ENCODE data around the gene ARFGAP3.

Gene ARFGAP3

DNA sequence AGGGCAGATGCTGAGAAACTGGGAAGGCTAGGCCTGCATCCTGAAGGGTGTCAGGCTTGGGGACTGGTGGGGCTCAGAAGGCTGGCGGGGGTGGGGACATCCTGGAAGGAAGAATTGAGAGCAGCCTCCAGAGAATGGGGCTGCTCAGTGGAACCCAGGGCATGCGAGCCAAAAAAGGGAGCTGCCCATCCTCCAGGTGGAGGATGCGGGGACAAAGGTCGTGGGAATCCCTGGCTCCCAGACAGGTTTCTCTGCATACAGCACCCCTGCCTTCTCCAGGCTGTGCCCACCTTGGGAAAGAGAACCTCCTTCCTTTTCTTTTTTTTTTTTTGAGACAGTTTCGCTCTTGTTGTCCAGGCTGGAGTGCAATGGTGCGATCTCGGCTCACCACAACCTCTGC lies 40.9 kb upstream of the ARFGAP3 start:
- no peaks in the 10 kb centered on the region; the same call in 1 of the 2 replicates for H4K20me1 ChIP-seq (ENCODE audit: control insufficient read depth, insufficient read depth, low read depth, low read length)
- H3F3A ChIP-seq (ENCODE audit: control insufficient read depth, insufficient read depth), result peaks cover 6% of the 10 kb centered on the region; the same call in 1 of the 2 replicates
- H3K27ac ChIP-seq (ENCODE audit: low read depth, low read length), result no peak overlapping the region
- peaks cover 33% of the 10 kb centered on the region for H3K4me1 ChIP-seq (ENCODE audit: control insufficient read depth, low read length)
- peaks cover 22% of the 10 kb centered on the region for H3K79me2 ChIP-seq (ENCODE audit: control insufficient read depth, low read length)
- no peak overlapping the region for H3K4me3 ChIP-seq (ENCODE audit: low read length)
- TF ChIP-seq EZH2phosphoT487 (IDR thresholded peaks at IDR 0.05; ENCODE audit: borderline replicate concordance, low read length), result no peak
- no peak for TF ChIP-seq CTCF (IDR thresholded peaks at IDR 0.05; ENCODE audit: low read depth, low read length, poor library complexity, severe bottlenecking)
- no peak overlapping the region for H3K4me2 ChIP-seq (ENCODE audit: low read length)
- peaks cover 3% of the 10 kb centered on the region; the same call in 1 of the 2 replicates for H3K36me3 ChIP-seq (ENCODE audit: control insufficient read depth, low read length)
- H3K9me2 ChIP-seq (replicated peaks; ENCODE audit: control insufficient read depth, low read length), result no peaks in the 10 kb centered on the region
- H3K27me3 ChIP-seq (ENCODE audit: control insufficient read depth, low read length), result no peaks in the 10 kb centered on the region
- H3K9me3 ChIP-seq (ENCODE audit: control insufficient read depth, insufficient read depth, low read length), result no peaks in the 10 kb centered on the region

- peaks cover 8% of the 10 kb centered on the region; the same call in 1 of the 2 replicates for H3K36me3 ChIP-seq (ENCODE audit: control insufficient read depth, low read length)
- peaks cover 41% of the 10 kb centered on the region for H3K4me1 ChIP-seq (ENCODE audit: control insufficient read depth, low read length)
- no peaks in the 10 kb centered on the region for H3K27me3 ChIP-seq (ENCODE audit: control insufficient read depth, low read length)
- H4K20me1 ChIP-seq (ENCODE audit: control insufficient read depth, insufficient read depth, low read depth, low read length), result no peaks in the 10 kb centered on the region
- TF ChIP-seq EZH2phosphoT487 (IDR thresholded peaks at IDR 0.05; ENCODE audit: borderline replicate concordance, low read length) (no peak), CTCF (IDR thresholded peaks at IDR 0.05; ENCODE audit: low read depth, low read length, poor library complexity, severe bottlenecking) (no peak)
- no peaks in the 10 kb centered on the region for H3K9me2 ChIP-seq (replicated peaks; ENCODE audit: control insufficient read depth, low read length)
- H3K4me2 ChIP-seq (ENCODE audit: low read length), result peak overlapping the region; percentile 78
- H3K9me3 ChIP-seq (ENCODE audit: control insufficient read depth, insufficient read depth, low read length), result no peaks in the 10 kb centered on the region
- H3K27ac ChIP-seq (ENCODE audit: low read depth, low read length), result peak overlapping the region; percentile 65
- peaks cover 6% of the 10 kb centered on the region; the same call in 1 of the 2 replicates for H3F3A ChIP-seq (ENCODE audit: control insufficient read depth, insufficient read depth)
- peak overlapping the region; percentile 59 for H3K4me3 ChIP-seq (ENCODE audit: low read length)
- H3K79me2 ChIP-seq (ENCODE audit: control insufficient read depth, low read length), result peaks cover 22% of the 10 kb centered on the region
Observed at GRCh38 chr22:42895541-42895981, 38.5 kb upstream of the ARFGAP3 start.

- peaks cover 8% of the 10 kb centered on the region; the same call in 1 of the 2 replicates for H3K36me3 ChIP-seq (ENCODE audit: control insufficient read depth, low read length)
- no peaks in the 10 kb centered on the region for H3K9me3 ChIP-seq (ENCODE audit: control insufficient read depth, insufficient read depth, low read length)
- H3F3A ChIP-seq (ENCODE audit: control insufficient read depth, insufficient read depth), result peaks cover 6% of the 10 kb centered on the region; the same call in 1 of the 2 replicates
- H4K20me1 ChIP-seq (ENCODE audit: control insufficient read depth, insufficient read depth, low read depth, low read length), result no peaks in the 10 kb centered on the region
- H3K27me3 ChIP-seq (ENCODE audit: control insufficient read depth, low read length), result no peaks in the 10 kb centered on the region
- peaks cover 22% of the 10 kb centered on the region for H3K79me2 ChIP-seq (ENCODE audit: control insufficient read depth, low read length)
- peak overlapping the region; percentile 59 for H3K4me3 ChIP-seq (ENCODE audit: low read length)
- H3K4me2 ChIP-seq (ENCODE audit: low read length), result peak overlapping the region; percentile 78
- TF ChIP-seq EZH2phosphoT487 (IDR thresholded peaks at IDR 0.05; ENCODE audit: borderline replicate concordance, low read length) (no peak), CTCF (IDR thresholded peaks at IDR 0.05; ENCODE audit: low read depth, low read length, poor library complexity, severe bottlenecking) (no peak)
- H3K4me1 ChIP-seq (ENCODE audit: control insufficient read depth, low read length), result peaks cover 41% of the 10 kb centered on the region
- peak overlapping the region; percentile 65 for H3K27ac ChIP-seq (ENCODE audit: low read depth, low read length)
- H3K9me2 ChIP-seq (replicated peaks; ENCODE audit: control insufficient read depth, low read length), result no peaks in the 10 kb centered on the region
Observed at GRCh38 chr22:42895087-42895486, 38.0 kb upstream of the ARFGAP3 start.
